ENCODE results near the gene EREG. TPM values are rescaled to one million over a fixed set of nuclear protein-coding genes. Genes with fewer than 3 reads are reported as not detected.

The EREG gene
- total and polyA plus RNA-seq, 9 of the 15 experiments (the other 6 are each of a cell fraction or from before 2014, with no cell fraction given), result 0.97 to 7.3 (median 2.5) TPM

GRCh38 chr4:74379912-74380311, 15.0 kb downstream of the EREG start (continued):
- no peak for TF ChIP-seq TFE3 (CRISPR knock-in tag; IDR thresholded peaks at IDR 0.05)
- no peak for TF ChIP-seq TARDBP (IDR thresholded peaks at IDR 0.05)
- TF ChIP-seq SRSF9 (IDR thresholded peaks at IDR 0.05; ENCODE audit: borderline replicate concordance, low read depth, low read length), result no peak
- TF ChIP-seq PKNOX1 (IDR thresholded peaks at IDR 0.05), result no peak
- no peak for TF ChIP-seq NR2F6 (CRISPR knock-in tag; IDR thresholded peaks at IDR 0.05)
- TF ChIP-seq FOXA3 (CRISPR knock-in tag; conservative IDR thresholded peaks at IDR 0.05 in 1 of 2, IDR thresholded peaks at IDR 0.05 in 1 of 2), result no peak
- TF ChIP-seq CREBBP (IDR thresholded peaks at IDR 0.05; ENCODE audit: low read depth, low read length), result no peak
- no peak for TF ChIP-seq ZSCAN32 (CRISPR knock-in tag; IDR thresholded peaks at IDR 0.05)
- peak; percentile 63 for TF ChIP-seq EP300 (IDR thresholded peaks at IDR 0.05; ENCODE audit: low read length)
- TF ChIP-seq, protein P1, sequence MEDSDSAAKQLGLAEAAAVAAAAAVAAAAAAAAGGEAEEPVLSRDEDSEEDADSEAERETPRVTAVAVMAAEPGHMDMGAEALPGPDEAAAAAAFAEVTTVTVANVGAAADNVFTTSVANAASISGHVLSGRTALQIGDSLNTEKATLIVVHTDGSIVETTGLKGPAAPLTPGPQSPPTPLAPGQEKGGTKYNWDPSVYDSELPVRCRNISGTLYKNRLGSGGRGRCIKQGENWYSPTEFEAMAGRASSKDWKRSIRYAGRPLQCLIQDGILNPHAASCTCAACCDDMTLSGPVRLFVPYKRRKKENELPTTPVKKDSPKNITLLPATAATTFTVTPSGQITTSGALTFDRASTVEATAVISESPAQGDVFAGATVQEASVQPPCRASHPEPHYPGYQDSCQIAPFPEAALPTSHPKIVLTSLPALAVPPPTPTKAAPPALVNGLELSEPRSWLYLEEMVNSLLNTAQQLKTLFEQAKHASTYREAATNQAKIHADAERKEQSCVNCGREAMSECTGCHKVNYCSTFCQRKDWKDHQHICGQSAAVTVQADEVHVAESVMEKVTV (CRISPR knock-in tag; IDR thresholded peaks at IDR 0.05), result no peak
- TF ChIP-seq ZBTB9 (CRISPR knock-in tag; IDR thresholded peaks at IDR 0.05), result no peak
- no peak for TF ChIP-seq ZBTB43 (CRISPR knock-in tag; IDR thresholded peaks at IDR 0.05)
- no peak for TF ChIP-seq SMARCA5 (IDR thresholded peaks at IDR 0.05)
- no peak for TF ChIP-seq SP2 (IDR thresholded peaks at IDR 0.05; ENCODE audit: extremely low read depth, low read depth, low read length, poor library complexity, severe bottlenecking)
- no peak for TF ChIP-seq ZNF12 (CRISPR knock-in tag; IDR thresholded peaks at IDR 0.05)
- no peak for TF ChIP-seq ZNF644 (tag; IDR thresholded peaks at IDR 0.05; ENCODE audit: low read depth)
- no peak for TF ChIP-seq MYBL2 (IDR thresholded peaks at IDR 0.05; ENCODE audit: low read depth)
- no peak for TF ChIP-seq MYBL2 (CRISPR knock-in tag; IDR thresholded peaks at IDR 0.05; ENCODE audit: borderline replicate concordance)
- TF ChIP-seq, protein P2, sequence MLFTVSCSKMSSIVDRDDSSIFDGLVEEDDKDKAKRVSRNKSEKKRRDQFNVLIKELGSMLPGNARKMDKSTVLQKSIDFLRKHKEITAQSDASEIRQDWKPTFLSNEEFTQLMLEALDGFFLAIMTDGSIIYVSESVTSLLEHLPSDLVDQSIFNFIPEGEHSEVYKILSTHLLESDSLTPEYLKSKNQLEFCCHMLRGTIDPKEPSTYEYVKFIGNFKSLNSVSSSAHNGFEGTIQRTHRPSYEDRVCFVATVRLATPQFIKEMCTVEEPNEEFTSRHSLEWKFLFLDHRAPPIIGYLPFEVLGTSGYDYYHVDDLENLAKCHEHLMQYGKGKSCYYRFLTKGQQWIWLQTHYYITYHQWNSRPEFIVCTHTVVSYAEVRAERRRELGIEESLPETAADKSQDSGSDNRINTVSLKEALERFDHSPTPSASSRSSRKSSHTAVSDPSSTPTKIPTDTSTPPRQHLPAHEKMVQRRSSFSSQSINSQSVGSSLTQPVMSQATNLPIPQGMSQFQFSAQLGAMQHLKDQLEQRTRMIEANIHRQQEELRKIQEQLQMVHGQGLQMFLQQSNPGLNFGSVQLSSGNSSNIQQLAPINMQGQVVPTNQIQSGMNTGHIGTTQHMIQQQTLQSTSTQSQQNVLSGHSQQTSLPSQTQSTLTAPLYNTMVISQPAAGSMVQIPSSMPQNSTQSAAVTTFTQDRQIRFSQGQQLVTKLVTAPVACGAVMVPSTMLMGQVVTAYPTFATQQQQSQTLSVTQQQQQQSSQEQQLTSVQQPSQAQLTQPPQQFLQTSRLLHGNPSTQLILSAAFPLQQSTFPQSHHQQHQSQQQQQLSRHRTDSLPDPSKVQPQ (CRISPR knock-in tag; IDR thresholded peaks at IDR 0.05; ENCODE audit: borderline replicate concordance), result no peak

Measured in K562 (cell line).